CD4-positive, alpha-beta T cell (primary cell): ENCODE results near the gene ABLIM1. TPM values are rescaled to one million over a fixed set of nuclear protein-coding genes. Genes with fewer than 3 reads are reported as not detected.

ENCODE experiments used
- ATAC-seq: fragments of 200-7000 bp; cut with Tn5 transposase; one replicate; pipeline ENCODE4 v1.10.0; 2022; ENCODE audit warnings: mild to moderate bottlenecking; ENCODE audit not compliant: poor library complexity
- CTCF ChIA-PET: fragments of 350-600 bp; sonication (Branson Sonifier 250); formaldehyde crosslinking; loops from one replicate; lab custom pipeline; 2021; ENCODE audit warnings: antibody characterized with exemption, inconsistent platforms; lab: Charles Lee
- POLR2A ChIA-PET: fragments of 350-600 bp; sonication (Branson Sonifier 250); formaldehyde crosslinking; loops from one replicate; lab custom pipeline; 2021; ENCODE audit warnings: antibody characterized with exemption, inconsistent platforms; lab: Charles Lee
- DNase-seq, 14 experiments: peaks; one replicate each; pipeline ENCODE4 v3.0.0-alpha.2; 2013 to 2020; ENCODE audit warnings: mixed read lengths in 2 of 14
- H3K27ac ChIP-seq, 2 donors: one replicate each; pipeline versions ENCODE4 v1.5.1 to v1.7.0; 2013; ENCODE audit warnings: low read length in 2 of 2, low read depth in 1 of 2, mild to moderate bottlenecking in 1 of 2
- H3K27me3 ChIP-seq, 2 experiments: 1 replicate in 1 of 2; 2 replicates in 1 of 2; pipeline versions ENCODE4 v1.6.1 to v1.7.0; 2013; ENCODE audit warnings: low read length in 2 of 2, control low read depth in 1 of 2, mild to moderate bottlenecking in 1 of 2, moderate library complexity in 1 of 2; ENCODE audit not compliant: insufficient read depth in 2 of 2, control insufficient read depth in 1 of 2
- H3K36me3 ChIP-seq: one replicate; pipeline ENCODE4 v1.6.1; 2013; ENCODE audit warnings: low read length, control low read depth; ENCODE audit not compliant: insufficient read depth
- H3K4me1 ChIP-seq: one replicate; pipeline ENCODE4 v1.6.1; 2013; ENCODE audit warnings: low read length, control low read depth; ENCODE audit not compliant: insufficient read depth
- H3K4me3 ChIP-seq: one replicate; pipeline ENCODE4 v1.5.1; 2013; ENCODE audit warnings: mild to moderate bottlenecking, low read length, moderate library complexity
- H3K9me3 ChIP-seq, 2 experiments: 1 replicate in 1 of 2; 2 replicates in 1 of 2; pipeline versions ENCODE4 v1.6.1 to v1.7.0; 2013; ENCODE audit warnings: low read length in 2 of 2, mild to moderate bottlenecking in 2 of 2, control low read depth in 1 of 2, moderate library complexity in 1 of 2; ENCODE audit not compliant: control insufficient read depth in 1 of 2, insufficient read depth in 1 of 2
- H3K27ac Mint-ChIP-seq: one replicate; pipeline ENCODE4 v1.8.0; 2020; ENCODE audit warnings: mixed read lengths
- H3K27me3 Mint-ChIP-seq: one replicate; pipeline ENCODE4 v1.8.0; 2021; ENCODE audit warnings: mixed read lengths
- H3K36me3 Mint-ChIP-seq: one replicate; pipeline ENCODE4 v1.8.0; 2021; ENCODE audit warnings: low read depth, mixed read lengths
- H3K4me1 Mint-ChIP-seq: one replicate; pipeline ENCODE4 v1.8.0; 2021; ENCODE audit warnings: low read depth, mixed read lengths
- H3K4me3 Mint-ChIP-seq: one replicate; pipeline ENCODE4 v1.8.0; 2020; ENCODE audit warnings: mild to moderate bottlenecking, mixed read lengths
- H3K9me3 Mint-ChIP-seq: one replicate; pipeline ENCODE4 v1.8.0; 2020; ENCODE audit warnings: mixed read lengths
- intact Hi-C, 2 experiments: fragments of 100-400 bp; cut with DNase I in 1 of 2; cut with micrococcal nuclease in 1 of 2; formaldehyde crosslinking; loops; one replicate each; pipeline versions ENCODE4 v1.15.1 to v1.9.0; 2023 to 2025; cut with DNase I, micrococcal nuclease
- total RNA-seq, 174 experiments: library from RNA in 2 of 174; stranded (reverse) in 2 of 174; gene quantifications; one replicate each; pipeline ENCODE4 v1.2.3 and lab custom pipeline; 2021 to 2026
- TF ChIP-seq, protein P1 (sequence below): fragments of 200-600 bp; IDR thresholded peaks from one replicate; pipeline ENCODE4 v1.8.0; 2022; ENCODE audit warnings: antibody characterized with exemption, mild to moderate bottlenecking

ABLIM1 gene
- total RNA-seq, 2 experiments from 2014 or later, result 217 to 224 TPM

- DNase-seq (no peak), ATAC-seq (no peak)
- Mint-ChIP-seq H3K27me3 (no peaks in the 10 kb centered on the region), H3K4me3 (peak overlapping the region; percentile 69), H3K9me3 (no peaks in the 10 kb centered on the region), H3K36me3 (peaks cover 76% of the 10 kb centered on the region), H3K4me1 (peaks cover 98% of the 10 kb centered on the region), H3K27ac (peak overlapping the region; percentile 96)
- ChIA-PET POLR2A (interaction anchor here (5.5 to 16.7 kb wide), 3 partner anchors 9 to 26 kb away, joined by 53 to 475 read pairs (median 130); no protein-coding TSS in a partner anchor), CTCF (interaction anchor here (1.8 to 2.6 kb wide), 3 partner anchors 11 to 18 kb away, joined by 5 to 10 read pairs (median 10); no protein-coding TSS in a partner anchor)
- Histone ChIP-seq H3K27ac (peak overlapping the region in 1 of 2 donors; percentile 42), H3K4me3 (no peak overlapping the region), H3K27me3 (no peaks in the 10 kb centered on the region), H3K4me1 (peaks cover 76% of the 10 kb centered on the region), H3K36me3 (peaks cover 46% of the 10 kb centered on the region), H3K9me3 (no peaks in the 10 kb centered on the region)
- intact Hi-C loops, result loop anchor here in 1 of 2 experiments (5.0 kb wide), 1 partner anchor 34 kb away; no protein-coding TSS in a partner anchor
- TF ChIP-seq, protein P1, sequence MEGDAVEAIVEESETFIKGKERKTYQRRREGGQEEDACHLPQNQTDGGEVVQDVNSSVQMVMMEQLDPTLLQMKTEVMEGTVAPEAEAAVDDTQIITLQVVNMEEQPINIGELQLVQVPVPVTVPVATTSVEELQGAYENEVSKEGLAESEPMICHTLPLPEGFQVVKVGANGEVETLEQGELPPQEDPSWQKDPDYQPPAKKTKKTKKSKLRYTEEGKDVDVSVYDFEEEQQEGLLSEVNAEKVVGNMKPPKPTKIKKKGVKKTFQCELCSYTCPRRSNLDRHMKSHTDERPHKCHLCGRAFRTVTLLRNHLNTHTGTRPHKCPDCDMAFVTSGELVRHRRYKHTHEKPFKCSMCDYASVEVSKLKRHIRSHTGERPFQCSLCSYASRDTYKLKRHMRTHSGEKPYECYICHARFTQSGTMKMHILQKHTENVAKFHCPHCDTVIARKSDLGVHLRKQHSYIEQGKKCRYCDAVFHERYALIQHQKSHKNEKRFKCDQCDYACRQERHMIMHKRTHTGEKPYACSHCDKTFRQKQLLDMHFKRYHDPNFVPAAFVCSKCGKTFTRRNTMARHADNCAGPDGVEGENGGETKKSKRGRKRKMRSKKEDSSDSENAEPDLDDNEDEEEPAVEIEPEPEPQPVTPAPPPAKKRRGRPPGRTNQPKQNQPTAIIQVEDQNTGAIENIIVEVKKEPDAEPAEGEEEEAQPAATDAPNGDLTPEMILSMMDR, result no peak
These were observed 141.7 kb downstream of the ABLIM1 start for GRCh38 chr10:114516356-114516755.

DNA sequence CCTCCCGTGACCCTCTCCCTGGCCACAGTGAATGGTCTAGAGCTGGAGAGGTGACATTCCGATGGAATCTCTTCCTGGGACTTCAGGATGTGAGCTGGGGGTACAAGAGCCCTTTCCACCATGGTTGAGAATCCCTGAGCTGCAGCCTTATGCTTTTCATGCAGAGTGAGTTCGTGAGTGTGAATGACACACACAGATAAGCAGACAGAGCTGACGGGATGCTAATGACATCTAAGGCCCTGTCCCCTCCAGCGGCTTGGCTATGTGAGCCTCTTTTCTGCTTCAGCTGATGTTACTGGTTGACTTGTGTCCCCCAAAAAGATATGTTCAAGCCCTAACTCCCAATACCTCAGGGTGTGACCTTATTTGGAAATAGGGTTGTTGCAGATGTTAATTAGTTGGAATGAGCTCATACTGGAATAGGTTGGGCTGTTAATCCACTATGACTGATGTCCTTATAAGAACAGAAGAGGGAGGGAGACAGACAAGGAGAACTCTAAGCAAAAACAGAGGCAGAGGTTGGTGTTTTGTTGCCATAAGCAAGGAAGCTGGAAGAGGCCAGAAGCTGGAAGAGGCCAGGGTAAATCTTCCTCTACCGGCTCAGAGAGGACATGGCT lies 142.7 kb downstream of the ABLIM1 start:
- ATAC-seq, result peak; percentile 12
- Histone ChIP-seq H3K4me1 (peaks cover 71% of the 10 kb centered on the region), H3K9me3 (no peaks in the 10 kb centered on the region), H3K4me3 (no peak overlapping the region), H3K27me3 (no peaks in the 10 kb centered on the region), H3K36me3 (peaks cover 37% of the 10 kb centered on the region), H3K27ac (peak overlapping the region in 1 of 2 donors; percentile 16)
- DNase-seq, result no peak
- POLR2A ChIA-PET, result interaction anchor here (1.1 to 16.7 kb wide), 5 partner anchors 10 to 38 kb away, joined by 3 to 475 read pairs (median 53); no protein-coding TSS in a partner anchor
- peak overlapping the region; percentile 96 for H3K27ac Mint-ChIP-seq
- H3K4me1 Mint-ChIP-seq, result peaks cover 98% of the 10 kb centered on the region
- CTCF ChIA-PET, result interaction anchor here (0.9 to 2.6 kb wide), 5 partner anchors 11 to 44 kb away, joined by 3 to 10 read pairs (median 5); no protein-coding TSS in a partner anchor
- peak overlapping the region; percentile 57 for H3K4me3 Mint-ChIP-seq
- H3K27me3 Mint-ChIP-seq, result no peaks in the 10 kb centered on the region
- no peaks in the 10 kb centered on the region for H3K9me3 Mint-ChIP-seq
- intact Hi-C loops, result loop anchor here in 1 of 2 experiments (2.0 to 5.0 kb wide), 2 partner anchors 17 to 33 kb away; no protein-coding TSS in a partner anchor
- TF ChIP-seq, protein P1, result no peak
- peaks cover 74% of the 10 kb centered on the region for H3K36me3 Mint-ChIP-seq

DNA sequence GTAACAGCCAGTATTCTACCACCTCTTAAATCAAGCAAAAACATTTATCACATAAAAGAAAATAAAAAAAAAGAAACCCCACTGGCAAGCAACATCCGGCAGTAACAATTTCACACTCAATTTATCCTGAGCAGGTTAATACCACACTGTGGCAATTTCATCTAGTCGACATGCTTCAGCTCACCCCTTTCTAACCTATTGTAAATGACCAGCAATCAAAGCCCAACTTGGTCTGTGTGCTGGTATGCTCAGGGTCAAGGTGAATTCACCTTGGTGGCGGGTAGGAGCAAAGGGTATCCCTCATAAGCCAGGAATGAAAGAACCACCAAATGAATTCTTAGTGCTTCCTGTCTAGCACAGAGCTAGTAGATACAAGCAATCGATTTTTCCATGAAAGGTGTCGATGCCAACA lies 144.7 kb downstream of the ABLIM1 start:
- TF ChIP-seq, protein P1, result no peak
- peak overlapping the region; percentile 96 for H3K27ac Mint-ChIP-seq
- H3K36me3 Mint-ChIP-seq, result peaks cover 70% of the 10 kb centered on the region
- H3K27me3 Mint-ChIP-seq, result no peaks in the 10 kb centered on the region
- POLR2A ChIA-PET, result interaction anchor here (1.2 to 16.7 kb wide), 7 partner anchors 9 to 42 kb away, joined by 3 to 475 read pairs (median 9); no protein-coding TSS in a partner anchor
- no peaks in the 10 kb centered on the region for H3K27me3 ChIP-seq
- DNase-seq (no peak), ATAC-seq (peak; percentile 47)
- intact Hi-C loops, result loop anchor here in 1 of 2 experiments (1.0 kb wide), 2 partner anchors 12 to 28 kb away; no protein-coding TSS in a partner anchor
- H3K9me3 ChIP-seq, result no peaks in the 10 kb centered on the region
- CTCF ChIA-PET, result interaction anchor here (0.8 to 1.6 kb wide), 3 partner anchors 31 to 35 kb away, joined by 3 read pairs; no protein-coding TSS in a partner anchor
- H3K4me3 ChIP-seq, result peak overlapping the region; percentile 26
- H3K4me1 ChIP-seq, result peaks cover 67% of the 10 kb centered on the region
- peaks cover 29% of the 10 kb centered on the region for H3K36me3 ChIP-seq
- peaks cover 95% of the 10 kb centered on the region for H3K4me1 Mint-ChIP-seq
- no peaks in the 10 kb centered on the region for H3K9me3 Mint-ChIP-seq
- H3K4me3 Mint-ChIP-seq, result peak overlapping the region; percentile 84
- H3K27ac ChIP-seq, result peak overlapping the region; percentile 26 to 39
